Measurements from ENCODE around the gene SUGCT.
"Not testable (repeated sequence)": the region's sequence is repeated elsewhere in the genome, so short reads cannot be mapped to it uniquely, and the experiment has no call there.

SUGCT gene

GRCh38 chr7:40341836-40342235, 207.0 kb downstream of the SUGCT start:
- DNase-seq: no peak

- no peak for DNase-seq
Measured at GRCh38 chr7:40346554-40346953, 211.7 kb downstream of the SUGCT start.

- DNase-seq: no peak
Measured at GRCh38 chr7:40348126-40348728, 213.4 kb downstream of the SUGCT start.

- DNase-seq: no peak
Measured at GRCh38 chr7:40350100-40350499, 215.3 kb downstream of the SUGCT start.

GRCh38 chr7:40354711-40355110, 219.9 kb downstream of the SUGCT start:
- DNase-seq: no peak

GRCh38 chr7:40356312-40356711, 221.5 kb downstream of the SUGCT start:
- DNase-seq: no peak

- no peak for DNase-seq
Measured at GRCh38 chr7:40356871-40357709, 222.3 kb downstream of the SUGCT start.

- no peak for DNase-seq
Measured at GRCh38 chr7:40369641-40370277, 235.0 kb downstream of the SUGCT start.

GRCh38 chr7:40371806-40372440, 237.1 kb downstream of the SUGCT start:
- no peak for DNase-seq

GRCh38 chr7:40374575-40374974, 239.8 kb downstream of the SUGCT start:
- no peak for DNase-seq

- no peak for DNase-seq
Measured at GRCh38 chr7:40380111-40380510, 245.3 kb downstream of the SUGCT start.

- no peak for DNase-seq
Measured at GRCh38 chr7:40382145-40382544, 247.3 kb downstream of the SUGCT start.

GRCh38 chr7:40393660-40394059, 258.9 kb downstream of the SUGCT start:
- no peak for DNase-seq

GRCh38 chr7:40394400-40394799, 259.6 kb downstream of the SUGCT start:
- no peak for DNase-seq

GRCh38 chr7:40400525-40400924, 265.7 kb downstream of the SUGCT start:
- DNase-seq: no peak

- no peak for DNase-seq
Measured at GRCh38 chr7:40401406-40401805, 266.6 kb downstream of the SUGCT start.

GRCh38 chr7:40402661-40403060, 267.9 kb downstream of the SUGCT start:
- no peak for DNase-seq

GRCh38 chr7:40403703-40404476, 269.1 kb downstream of the SUGCT start:
- peak in 1 of 2 experiments; percentile 56 for DNase-seq

GRCh38 chr7:40405991-40406390, 271.2 kb downstream of the SUGCT start:
- no peak for DNase-seq

- no peak for DNase-seq
Measured at GRCh38 chr7:40412323-40412722, 277.5 kb downstream of the SUGCT start.

GRCh38 chr7:40414704-40415103, 279.9 kb downstream of the SUGCT start:
- not testable (repeated sequence) for DNase-seq

- no peak for DNase-seq
Measured at GRCh38 chr7:40418448-40418847, 283.6 kb downstream of the SUGCT start.

- DNase-seq: no peak
Measured at GRCh38 chr7:40418983-40419382, 284.2 kb downstream of the SUGCT start.

Measured in NCI-H1930 (cell line).